ENCODE results near the gene PDZRN3.

The PDZRN3 gene

DNA sequence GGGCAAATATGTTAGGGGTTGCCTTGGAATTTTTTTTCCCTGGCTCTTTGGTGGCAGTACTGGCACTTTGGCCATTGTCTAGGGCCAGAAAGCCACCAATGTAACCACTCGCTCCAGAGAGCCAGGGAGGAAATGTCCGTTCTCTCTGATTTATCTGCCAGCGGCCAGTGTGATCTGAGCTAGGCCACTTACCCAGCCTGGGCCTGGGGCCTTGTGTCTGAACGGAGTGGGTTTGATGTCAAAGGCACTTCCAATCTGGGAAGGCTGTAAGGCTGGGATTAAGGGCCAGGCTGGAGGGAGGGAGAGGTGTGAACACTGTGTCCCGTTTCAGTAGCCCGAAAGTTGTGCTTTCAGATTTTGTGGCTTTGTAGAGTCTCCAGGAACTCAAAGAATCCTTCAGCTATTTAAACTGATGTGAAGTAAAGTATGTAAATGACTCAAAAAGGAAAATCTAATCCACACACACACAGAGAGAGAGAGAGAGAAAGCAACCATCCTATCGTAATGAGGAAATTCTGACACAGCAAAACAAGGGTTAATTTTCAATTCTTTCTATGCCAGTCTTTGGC, 271.0 kb downstream of the PDZRN3 start:
- in situ Hi-C loops (cut with HindIII; ENCODE audit: low sequenced_read_pairs) = no loop called here

GRCh38 chr3:73352841-73353645, 271.7 kb downstream of the PDZRN3 start:
- in situ Hi-C loops (cut with HindIII; ENCODE audit: low sequenced_read_pairs) = no loop called here

DNA sequence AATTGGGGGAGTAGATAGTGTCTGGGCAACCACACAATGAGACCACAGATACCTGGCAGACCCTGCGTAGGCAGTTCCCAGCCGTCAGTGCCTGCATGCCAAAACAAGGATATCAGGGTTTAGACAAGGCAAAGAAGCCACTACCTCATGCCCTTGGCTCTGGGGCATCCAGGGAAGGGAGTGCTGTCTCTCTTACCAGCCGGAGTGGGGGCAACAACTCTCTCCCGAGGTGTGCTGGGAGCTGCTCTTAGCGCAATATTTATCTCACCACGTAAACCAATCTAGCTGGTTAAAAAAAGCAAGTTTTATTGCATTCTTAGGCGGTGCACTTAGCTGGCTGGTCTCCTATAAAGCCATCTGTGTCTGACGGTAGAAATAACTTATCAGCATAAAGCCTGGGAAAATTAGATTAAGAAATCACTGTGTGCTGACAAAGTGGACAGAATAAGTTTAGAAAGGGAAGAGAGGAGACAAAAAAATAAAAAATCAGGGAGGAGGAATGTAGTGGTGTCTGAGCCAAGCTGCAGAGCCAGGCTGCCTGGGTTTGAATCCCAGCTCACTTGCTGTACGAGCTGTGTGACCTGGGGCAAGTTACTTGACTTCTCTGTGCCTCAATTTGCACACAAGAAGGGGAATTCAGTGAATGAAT, 273.2 kb downstream of the PDZRN3 start:
- in situ Hi-C loops (cut with HindIII; ENCODE audit: low sequenced_read_pairs) = no loop called here

DNA sequence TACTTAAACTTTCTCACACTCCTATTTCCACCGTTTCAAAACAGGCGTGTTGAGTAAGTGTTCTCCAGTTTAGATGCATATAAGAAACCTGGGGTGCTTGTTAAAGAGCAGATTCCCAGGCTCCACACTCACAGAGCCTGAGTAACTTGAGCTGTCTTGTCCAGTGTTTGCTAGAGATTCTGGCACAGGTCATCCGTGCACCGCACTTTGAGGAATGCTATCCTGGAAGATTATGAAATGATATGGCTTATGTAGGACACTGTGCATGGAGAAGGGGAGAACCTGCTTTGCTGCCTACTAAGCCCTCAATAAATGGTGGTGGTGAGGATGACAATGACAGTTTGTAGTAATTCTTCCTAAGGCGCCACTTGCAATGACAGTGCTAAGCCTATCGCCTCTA, 273.7 kb downstream of the PDZRN3 start:
- in situ Hi-C loops (cut with HindIII; ENCODE audit: low sequenced_read_pairs) = no loop called here

DNA sequence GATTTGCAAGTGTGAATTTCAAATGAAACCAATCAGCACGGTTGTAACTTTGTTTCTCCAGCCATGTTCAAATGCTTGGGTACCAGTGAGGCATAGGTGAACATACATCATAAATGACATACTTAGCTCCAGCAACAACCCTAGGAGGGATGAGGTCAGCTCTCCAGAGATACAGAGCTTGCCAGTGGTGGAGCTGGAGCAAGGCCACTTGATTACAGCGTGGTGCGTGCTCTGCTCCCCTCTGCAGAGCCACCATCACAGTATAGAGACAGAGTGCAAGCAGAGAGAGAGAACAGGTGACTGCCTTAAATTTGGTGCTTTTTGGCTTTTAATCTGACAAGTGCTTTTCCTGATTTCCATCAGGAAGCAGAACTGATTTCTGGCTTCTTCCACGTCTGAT, 275.1 kb downstream of the PDZRN3 start:
- in situ Hi-C loops (cut with HindIII; ENCODE audit: low sequenced_read_pairs) = no loop called here

DNA sequence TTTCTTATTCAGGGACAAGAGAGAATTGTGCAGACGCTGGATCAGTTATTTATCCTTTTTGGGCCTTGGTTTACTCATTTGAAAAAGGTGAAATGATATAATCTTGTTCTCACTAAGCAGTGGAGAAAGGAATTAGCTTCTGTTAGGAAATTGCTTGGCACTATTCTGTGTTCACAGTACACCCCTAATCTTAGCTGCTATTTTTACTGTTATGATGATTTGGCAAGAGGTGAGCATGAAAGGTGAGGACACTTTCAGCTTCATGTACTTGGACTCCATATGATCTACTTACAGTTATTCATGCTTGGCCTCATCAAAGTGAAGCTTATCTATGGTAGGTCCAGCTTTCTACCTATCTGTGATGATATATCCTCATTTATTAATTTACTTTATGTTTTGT, 282.7 kb downstream of the PDZRN3 start:
- in situ Hi-C loops (cut with HindIII; ENCODE audit: low sequenced_read_pairs) = no loop called here

- in situ Hi-C loops (cut with HindIII; ENCODE audit: low sequenced_read_pairs) = no loop called here
These were observed 283.3 kb downstream of the PDZRN3 start for GRCh38 chr3:73341272-73341935.

DNA sequence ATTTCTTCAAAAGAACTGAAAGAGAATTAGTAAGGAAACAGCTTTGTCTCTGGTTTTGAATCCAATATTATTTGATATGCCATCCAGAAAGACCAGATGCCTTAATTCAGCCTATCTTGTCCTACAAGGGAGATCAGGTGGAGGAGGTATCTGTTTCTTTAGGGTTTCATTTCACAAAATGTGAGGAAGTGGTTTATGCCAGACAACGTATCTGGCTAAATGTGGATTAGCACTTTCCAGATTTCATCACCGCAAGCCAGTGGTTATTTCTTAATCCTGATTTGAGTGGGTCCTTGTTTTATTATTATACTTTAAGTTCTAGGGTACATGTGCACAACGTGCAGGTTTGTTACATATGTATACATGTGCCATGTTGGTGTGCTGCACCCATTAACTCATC, 292.2 kb downstream of the PDZRN3 start:
- in situ Hi-C loops (cut with HindIII; ENCODE audit: low sequenced_read_pairs) = no loop called here
